H1 (cell line): Measurements from ENCODE around the gene NKAIN1. TPM values are rescaled to one million over a fixed set of nuclear protein-coding genes. Genes with fewer than 3 reads are reported as not detected.

Source experiments
- CTCF ChIA-PET: fragments of 300-600 bp; sonication (Branson Sonifier 250); formaldehyde crosslinking; loops from one replicate; lab custom pipeline; 2021; ENCODE audit not compliant: partially characterized antibody; lab: Charles Lee
- POLR2A ChIA-PET: fragments of 300-600 bp; sonication (Branson Sonifier 250); formaldehyde crosslinking; loops from one replicate; lab custom pipeline; 2021; ENCODE audit warnings: inconsistent platforms; ENCODE audit not compliant: partially characterized antibody; lab: Charles Lee
- DNase-seq, 2 experiments: peaks; one replicate each; pipeline versions ENCODE4 v3.0.0 to v3.0.0-alpha.2; 2010 to 2022; ENCODE audit warnings: low spot score in 2 of 2, low read depth in 1 of 2, mixed read lengths in 1 of 2
- FAIRE-seq: peaks from 2 replicates; lab custom pipeline; 2011; peaks lifted over from hg19 to GRCh38; lab: Jason Lieb, UNC
- H2AFZ ChIP-seq: 2 replicates; pipeline ENCODE4 v1.8.1; 2012; ENCODE audit warnings: low read length, inconsistent platforms
- H2AK5ac ChIP-seq: 2 replicates; pipeline ENCODE4 v1.6.1; 2013; ENCODE audit warnings: low read depth, low read length
- H2BK120ac ChIP-seq: replicated peaks from 2 replicates; pipeline ENCODE3; 2013; ENCODE audit warnings: low read depth, low read length, inconsistent platforms
- H2BK12ac ChIP-seq: 2 replicates; pipeline ENCODE4 v1.6.1; 2013; ENCODE audit warnings: low read depth, low read length
- H2BK15ac ChIP-seq: 2 replicates; pipeline ENCODE4 v1.6.1; 2013; ENCODE audit warnings: low read length
- H2BK20ac ChIP-seq: 2 replicates; pipeline ENCODE4 v1.6.1; 2013; ENCODE audit warnings: low read length
- H2BK5ac ChIP-seq: 2 replicates; pipeline ENCODE4 v1.6.1; 2013; ENCODE audit warnings: low read depth, low read length
- H3K14ac ChIP-seq: 2 replicates; pipeline ENCODE4 v1.6.1; 2013; ENCODE audit warnings: inconsistent platforms; ENCODE audit not compliant: insufficient read length
- H3K18ac ChIP-seq: 2 replicates; pipeline ENCODE4 v1.6.1; 2013; ENCODE audit warnings: low read length; ENCODE audit errors: extremely low read depth
- H3K23ac ChIP-seq: 2 replicates; pipeline ENCODE4 v1.6.1; 2013; ENCODE audit warnings: inconsistent platforms; ENCODE audit not compliant: insufficient read length
- H3K23me2 ChIP-seq: 2 replicates; pipeline ENCODE4 v1.6.1; 2013; ENCODE audit warnings: low read depth, low read length
- H3K27ac ChIP-seq: 2 replicates; pipeline ENCODE4 v1.6.1; 2011; ENCODE audit warnings: low read depth, low read length, inconsistent platforms
- H3K27me3 ChIP-seq, 4 experiments: replicated peaks in 1 of 4; 1 replicate in 1 of 4; 2 replicates in 3 of 4; pipeline versions ENCODE4 v1.6.1 to v1.8.1; 2011 to 2013; ENCODE audit warnings: low read length in 3 of 4, mild to moderate bottlenecking in 3 of 4, inconsistent platforms in 2 of 4, mixed read lengths in 2 of 4, moderate library complexity in 1 of 4; ENCODE audit not compliant: control insufficient read depth in 3 of 4, insufficient read depth in 3 of 4; ENCODE audit errors: extremely low read depth in 1 of 4
- H3K36me3 ChIP-seq, 4 experiments: 2 replicates each; pipeline versions ENCODE4 v1.6.1 to v1.8.1; 2011 to 2013; ENCODE audit warnings: mild to moderate bottlenecking in 4 of 4, low read length in 3 of 4, moderate library complexity in 2 of 4, control low read depth in 1 of 4, inconsistent platforms in 1 of 4; ENCODE audit not compliant: insufficient read depth in 4 of 4, control insufficient read depth in 2 of 4
- H3K4ac ChIP-seq: replicated peaks from 2 replicates; pipeline ENCODE3; 2013; ENCODE audit warnings: low read length, low read depth, mixed read lengths, inconsistent platforms; ENCODE audit not compliant: insufficient read length
- H3K4me1 ChIP-seq, 4 experiments: replicated peaks in 1 of 4; 1 replicate in 1 of 4; 2 replicates in 3 of 4; pipeline versions ENCODE4 v1.6.1 to v1.8.1; 2011 to 2013; ENCODE audit warnings: low read length in 3 of 4, inconsistent platforms in 2 of 4, mixed read lengths in 1 of 4; ENCODE audit not compliant: insufficient read depth in 4 of 4, control insufficient read depth in 3 of 4
- H3K4me2 ChIP-seq, 2 experiments: 2 replicates each; pipeline versions ENCODE4 v1.6.1 to v1.8.1; 2011 to 2013; ENCODE audit warnings: low read depth in 2 of 2, low read length in 2 of 2, control low read depth in 1 of 2, inconsistent platforms in 1 of 2, mild to moderate bottlenecking in 1 of 2; ENCODE audit not compliant: insufficient read depth in 1 of 2
- H3K4me3 ChIP-seq, 4 experiments: fragments of 200-600, 300-600 bp in 1 of 4; sonication (generic), shearing (Covaris generic), sonication (Bioruptor Twin) in 1 of 4; 2 replicates each; pipeline versions ENCODE4 v1.5.1 to v1.8.1; 2011 to 2016; ENCODE audit warnings: low read length in 4 of 4, low read depth in 3 of 4, control low read depth in 2 of 4, inconsistent platforms in 2 of 4, mild to moderate bottlenecking in 2 of 4, mixed read lengths in 1 of 4, moderate library complexity in 1 of 4; ENCODE audit not compliant: insufficient read depth in 2 of 4; ENCODE audit errors: extremely low read depth in 1 of 4
- H3K56ac ChIP-seq: replicated peaks from 2 replicates; pipeline ENCODE3; 2013; ENCODE audit warnings: low read depth, mild to moderate bottlenecking, mixed read lengths, low read length, inconsistent platforms; ENCODE audit not compliant: insufficient read length
- H3K79me1 ChIP-seq: 2 replicates; pipeline ENCODE4 v1.6.1; 2013; ENCODE audit warnings: low read depth, low read length, control low read depth
- H3K79me2 ChIP-seq, 2 experiments: 2 replicates each; pipeline versions ENCODE4 v1.6.1 to v1.8.1; 2012 to 2013; ENCODE audit warnings: low read length in 2 of 2, mild to moderate bottlenecking in 2 of 2, inconsistent platforms in 1 of 2; ENCODE audit not compliant: insufficient read depth in 2 of 2, control insufficient read depth in 1 of 2
- H3K9ac ChIP-seq, 4 experiments: replicated peaks in 1 of 4; 1 replicate in 1 of 4; 2 replicates in 3 of 4; pipeline versions ENCODE4 v1.6.1 to v1.8.1; 2011 to 2013; ENCODE audit warnings: low read depth in 3 of 4, low read length in 3 of 4, control low read depth in 2 of 4, mild to moderate bottlenecking in 2 of 4, moderate library complexity in 2 of 4, inconsistent platforms in 1 of 4; ENCODE audit errors: extremely low read depth in 1 of 4
- H3K9me3 ChIP-seq, 2 experiments: 2 replicates each; pipeline versions ENCODE4 v1.6.1 to v1.8.1; 2012 to 2013; ENCODE audit warnings: mild to moderate bottlenecking in 2 of 2, moderate library complexity in 2 of 2, control low read depth in 1 of 2, inconsistent platforms in 1 of 2, low read depth in 1 of 2, low read length in 1 of 2, mixed read lengths in 1 of 2; ENCODE audit not compliant: insufficient read depth in 2 of 2
- H4K20me1 ChIP-seq, 2 experiments: replicated peaks in 1 of 2; 2 replicates each; pipeline versions ENCODE3 to v1.8.1; 2011 to 2013; ENCODE audit warnings: inconsistent platforms in 2 of 2, low read length in 2 of 2, mild to moderate bottlenecking in 1 of 2; ENCODE audit not compliant: insufficient read depth in 2 of 2, control insufficient read depth in 1 of 2
- H4K5ac ChIP-seq: 2 replicates; pipeline ENCODE4 v1.6.1; 2013; ENCODE audit warnings: low read length, low read depth, mixed read lengths, inconsistent platforms; ENCODE audit not compliant: insufficient read length
- H4K8ac ChIP-seq: 2 replicates; pipeline ENCODE4 v1.8.0; 2013; ENCODE audit warnings: mild to moderate bottlenecking, moderate library complexity, low read length, inconsistent platforms; ENCODE audit not compliant: insufficient read depth; ENCODE audit errors: extremely low read depth
- H4K91ac ChIP-seq: replicated peaks from 2 replicates; pipeline ENCODE3; 2013; ENCODE audit warnings: low read length, mixed read lengths, inconsistent platforms; ENCODE audit not compliant: insufficient read length
- CHD2 ChIP-seq: IDR thresholded peaks from 2 replicates; pipeline ENCODE4 v1.6.1; 2012; ENCODE audit warnings: low read length, improper control_type of control experiment
- CTBP2 ChIP-seq: IDR thresholded peaks from 2 replicates; pipeline ENCODE4 v1.7.0; 2011; ENCODE audit warnings: borderline replicate concordance, mild to moderate bottlenecking, moderate library complexity, mixed read lengths, low read length; ENCODE audit not compliant: insufficient read depth, insufficient read length
- EP300 ChIP-seq, 2 experiments: IDR thresholded peaks; 1 replicate in 1 of 2; 2 replicates in 1 of 2; pipeline ENCODE4 v1.6.1; 2011 to 2012; ENCODE audit warnings: low read depth in 2 of 2, low read length in 2 of 2, mild to moderate bottlenecking in 2 of 2, borderline replicate concordance in 1 of 2, inconsistent platforms in 1 of 2, moderate library complexity in 1 of 2
- FOSL1 ChIP-seq: IDR thresholded peaks from 2 replicates; pipeline ENCODE4 v1.6.1; 2011; ENCODE audit warnings: mild to moderate bottlenecking, low read depth, low read length, moderate library complexity; ENCODE audit not compliant: insufficient read depth
- KDM1A ChIP-seq: fragments of 200-600, 300-600 bp; sonication (generic); IDR thresholded peaks from 2 replicates; pipeline ENCODE4 v1.7.1; 2016; ENCODE audit warnings: mild to moderate bottlenecking, low read length, borderline replicate concordance
- KDM5A ChIP-seq: fragments of 200-600 bp; IDR thresholded peaks from 2 replicates; pipeline ENCODE4 v1.7.1; 2012; ENCODE audit warnings: mild to moderate bottlenecking, low read length, inconsistent platforms, mixed read lengths
- RXRA ChIP-seq: IDR thresholded peaks from 2 replicates; pipeline ENCODE4 v1.6.1; 2011; ENCODE audit warnings: low read depth, mild to moderate bottlenecking, low read length, moderate library complexity; ENCODE audit not compliant: insufficient read depth
- WGBS, 2 experiments: shearing (Covaris generic) in 1 of 2; methylation state at CpG; one replicate each; pipeline versions ENCODE4 v1.1.6 to v1.1.7; 2013 to 2015; ENCODE audit warnings: low lambda C conversion rate in 2 of 2, mixed read lengths in 2 of 2, inconsistent platforms in 1 of 2, low coverage in 1 of 2, missing lambda C conversion rate in 1 of 2; ENCODE audit not compliant: insufficient replicate concordance in 2 of 2, insufficient coverage in 1 of 2, insufficient read length in 1 of 2; ENCODE audit errors: extremely low coverage in 1 of 2, missing lambda C conversion rate in 1 of 2; 5-methylcytosine and 5-hydroxymethylcytosine counted together
- polyA plus RNA-seq, 7 experiments: library from polyadenylated mRNA; depleted of rRNA in 3 of 7; stranded (reverse) in 5 of 7; unstranded in 2 of 7; fragments of >200 nt in 5 of 7; fragments of 200-250 nt in 2 of 7; gene quantifications; 1 replicate in 5 of 7; 2 replicates in 1 of 7; 4 replicates in 1 of 7; pipeline versions ENCODE4 v1.2.1 to v1.2.3, GENCODE V29; 2011 to 2013; ENCODE audit warnings: missing spikeins in 2 of 7, mixed read lengths in 2 of 7
- total RNA-seq: library from RNA; stranded (reverse); fragmentation: NEBNext Ultra II Directional; extraction: Animal tissue kit (Norgen Biotek cat#: 25700); gene quantifications from 2 replicates; pipeline ENCODE4 v1.2.1, GENCODE V29; 2021
- TF ChIP-seq, protein P1 (sequence below), 3 experiments: IDR thresholded peaks; 1 replicate in 2 of 3; 2 replicates in 1 of 3; pipeline versions ENCODE4 v1.5.1 to v1.6.1; 2011; ENCODE audit warnings: low read length in 3 of 3, mild to moderate bottlenecking in 3 of 3, inconsistent platforms in 2 of 3, low read depth in 1 of 3, moderate library complexity in 1 of 3; ENCODE audit not compliant: insufficient read depth in 1 of 3; ENCODE audit errors: control extremely low read depth in 1 of 3

NKAIN1 gene
- total and polyA plus RNA-seq, 2 of the 8 experiments (the other 6 are each of a cell fraction or from before 2014, with no cell fraction given): 59.3 to 66.9 TPM

DNA sequence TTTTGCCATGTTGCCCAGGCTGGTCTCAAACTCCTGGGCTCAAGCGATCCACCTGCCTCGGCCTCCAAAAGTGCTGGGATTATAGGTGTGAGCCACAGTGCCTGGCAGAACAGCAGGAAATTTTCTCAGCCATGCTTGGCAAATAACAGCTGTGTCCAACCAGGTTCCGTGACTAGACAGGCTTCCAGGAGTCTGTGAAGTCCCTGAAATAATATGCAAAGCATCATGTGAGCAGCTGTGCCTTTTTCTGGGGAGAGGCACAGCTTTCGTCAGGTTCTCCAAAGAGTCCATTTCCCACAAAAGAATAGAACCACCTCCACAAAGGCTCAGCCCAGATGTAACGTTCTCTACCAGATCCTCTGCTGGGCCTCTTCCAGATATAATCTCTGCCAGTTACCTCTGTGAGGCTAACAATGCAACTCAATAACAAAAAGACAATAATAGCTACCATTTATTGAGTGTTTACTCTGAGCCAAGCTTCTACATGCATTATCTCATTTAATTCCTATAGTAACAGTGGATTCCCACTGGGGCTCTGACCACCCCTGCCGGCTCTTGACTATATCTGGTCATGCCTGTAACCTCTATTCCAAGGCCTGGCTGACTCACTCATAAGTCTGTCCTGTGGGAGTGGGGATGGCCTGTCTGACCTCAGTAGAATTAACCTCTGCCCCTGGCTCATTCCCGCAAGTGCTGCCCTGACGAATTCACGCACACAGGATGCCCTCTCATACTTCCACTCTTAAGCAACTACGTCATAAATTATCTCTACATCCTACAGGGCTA is 4.0 kb upstream of the NKAIN1 start:
- Histone ChIP-seq H3K14ac (no peak overlapping the region), H3K4me1 (peaks cover under 1 to 7% (median 4%) of the 10 kb centered on the region in 4 experiments; a peak in 5 of 7 replicates), H3K4ac (no peak overlapping the region), H2AK5ac (no peak overlapping the region), H3K23me2 (peaks cover 9% of the 10 kb centered on the region), H3K9ac (no peak overlapping the region), H2AFZ (no peak overlapping the region), H4K20me1 (no peaks in the 10 kb centered on the region), H3K4me3 (no peak overlapping the region), H3K4me2 (no peak overlapping the region), H4K8ac (no peak overlapping the region), H2BK5ac (no peak overlapping the region), H4K91ac (no peak overlapping the region), H3K79me2 (0 out of 4 replicates have a peak, but pooled peaks cover 0 to 3% of the 10 kb centered on the region in 2 experiments), H2BK20ac (no peak overlapping the region), H2BK15ac (no peak overlapping the region), H3K23ac (no peak overlapping the region), H3K56ac (no peak overlapping the region), H2BK120ac (no peak overlapping the region), H4K5ac (no peak overlapping the region), H2BK12ac (no peak overlapping the region), H3K27ac (no peak overlapping the region), H3K36me3 (no peaks in the 10 kb centered on the region), H3K27me3 (peaks cover 0 to 14% (median 8%) of the 10 kb centered on the region in 4 experiments; a peak in 5 of 7 replicates), H3K9me3 (no peaks in the 10 kb centered on the region), H3K79me1 (no peaks in the 10 kb centered on the region), H3K18ac (no peak overlapping the region)
- no peak for FAIRE-seq
- CTCF ChIA-PET: interaction anchor here (0.6 to 6.1 kb wide), 8 partner anchors 9 to 178 kb away, joined by 3 to 49 read pairs (median 4); no protein-coding TSS in a partner anchor
- no peak for DNase-seq
- 88% methylated on average over 10 of the region's 10 CpGs; no CpG with 5 or more reads in 1 of the 2 experiments for WGBS, 2 experiments
- POLR2A ChIA-PET: interaction anchor here (0.8 to 1.5 kb wide), 3 partner anchors 12 to 178 kb away, joined by 3 to 5 read pairs (median 4); partner anchors contain the start of genes SNRNP40 and ZCCHC17
- TF ChIP-seq KDM1A (no peak), FOSL1 (no peak), CTBP2 (no peak), KDM5A (no peak), CHD2 (no peak), EP300 (IDR thresholded peaks at IDR 0.05; ENCODE audit: borderline replicate concordance in 1 of 2, low read depth in 2 of 2, low read length in 2 of 2) (no peak), RXRA (no peak)
- TF ChIP-seq, protein P1, sequence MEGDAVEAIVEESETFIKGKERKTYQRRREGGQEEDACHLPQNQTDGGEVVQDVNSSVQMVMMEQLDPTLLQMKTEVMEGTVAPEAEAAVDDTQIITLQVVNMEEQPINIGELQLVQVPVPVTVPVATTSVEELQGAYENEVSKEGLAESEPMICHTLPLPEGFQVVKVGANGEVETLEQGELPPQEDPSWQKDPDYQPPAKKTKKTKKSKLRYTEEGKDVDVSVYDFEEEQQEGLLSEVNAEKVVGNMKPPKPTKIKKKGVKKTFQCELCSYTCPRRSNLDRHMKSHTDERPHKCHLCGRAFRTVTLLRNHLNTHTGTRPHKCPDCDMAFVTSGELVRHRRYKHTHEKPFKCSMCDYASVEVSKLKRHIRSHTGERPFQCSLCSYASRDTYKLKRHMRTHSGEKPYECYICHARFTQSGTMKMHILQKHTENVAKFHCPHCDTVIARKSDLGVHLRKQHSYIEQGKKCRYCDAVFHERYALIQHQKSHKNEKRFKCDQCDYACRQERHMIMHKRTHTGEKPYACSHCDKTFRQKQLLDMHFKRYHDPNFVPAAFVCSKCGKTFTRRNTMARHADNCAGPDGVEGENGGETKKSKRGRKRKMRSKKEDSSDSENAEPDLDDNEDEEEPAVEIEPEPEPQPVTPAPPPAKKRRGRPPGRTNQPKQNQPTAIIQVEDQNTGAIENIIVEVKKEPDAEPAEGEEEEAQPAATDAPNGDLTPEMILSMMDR (IDR thresholded peaks at IDR 0.05; ENCODE audit: control extremely low read depth in 1 of 3, insufficient read depth in 1 of 3, low read depth in 1 of 3, low read length in 3 of 3): no peak
